Activated CD4-positive, alpha-beta T cell treated with anti-CD3 and anti-CD28 coated beads for 4 hours (primary cell): ENCODE results near the gene ARHGAP42.
"Not testable (repeated sequence)": the region's sequence is repeated elsewhere in the genome, so short reads cannot be mapped to it uniquely, and the experiment has no call there.

Experiments
- DNase-seq, 2 donors: peaks; one replicate each; pipeline ENCODE4 v3.0.0-alpha.2; 2020

Gene ARHGAP42

DNA sequence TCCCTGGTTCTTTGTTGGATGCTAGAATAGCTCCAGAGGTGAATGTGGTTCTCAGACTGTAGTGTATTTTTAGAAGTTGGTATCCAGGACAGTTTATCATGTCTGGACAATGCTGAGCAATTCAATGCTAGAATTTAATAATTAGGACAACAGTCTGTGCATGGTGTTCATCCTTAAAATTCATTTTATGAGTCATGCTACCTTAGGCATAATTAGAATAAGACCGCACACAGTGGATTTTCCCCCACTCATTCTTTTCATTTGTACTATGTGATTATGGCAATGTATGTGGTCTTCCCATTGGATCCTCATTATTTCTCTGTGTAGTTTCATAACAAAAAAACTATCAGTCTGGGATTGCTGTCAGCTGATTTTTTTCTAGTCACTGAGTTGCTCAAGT, 196.7 kb downstream of the ARHGAP42 start:
- DNase-seq: no peak

DNA sequence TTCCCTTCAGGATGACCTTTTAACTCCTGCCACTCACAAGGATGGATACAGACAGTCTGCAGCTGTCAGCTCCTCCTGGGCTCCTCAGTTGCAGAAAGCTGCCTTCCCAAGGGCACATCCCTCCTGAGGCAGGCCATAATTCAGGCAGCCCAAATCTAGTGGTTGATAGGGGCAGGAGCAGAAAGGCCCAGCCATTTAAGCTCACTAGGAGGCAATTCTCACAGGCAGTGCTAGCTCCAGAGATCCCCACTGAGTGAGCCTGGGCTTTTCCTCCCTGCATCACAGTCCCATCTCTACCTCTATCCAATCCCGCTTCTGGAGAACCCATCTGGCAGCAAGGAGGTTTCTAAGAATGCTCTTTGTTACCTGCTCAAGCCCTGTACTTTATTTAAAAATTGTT, 200.6 kb downstream of the ARHGAP42 start:
- no peak for DNase-seq

- DNase-seq: no peak
Observed at GRCh38 chr11:100888836-100889235, 201.7 kb downstream of the ARHGAP42 start.

DNA sequence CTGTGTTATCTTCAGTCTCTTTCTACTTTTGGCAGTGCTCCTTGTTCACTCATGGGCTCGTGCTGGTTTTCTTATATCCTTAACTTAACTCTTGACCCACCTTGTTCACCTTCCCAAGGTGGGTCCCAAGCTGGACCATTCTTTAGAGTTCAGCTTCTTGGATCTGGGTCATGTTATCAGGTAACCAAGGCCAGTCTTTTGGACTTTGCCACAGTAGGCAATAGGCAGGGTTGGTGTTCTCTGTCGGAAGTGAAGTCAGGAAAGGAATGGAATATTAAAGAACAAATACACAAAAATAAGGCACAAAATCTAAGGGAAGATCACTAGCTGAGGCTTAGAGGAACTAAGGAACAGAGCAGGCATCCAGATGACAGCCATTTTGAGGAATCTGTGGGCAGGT, 202.7 kb downstream of the ARHGAP42 start:
- DNase-seq: no peak

GRCh38 chr11:100890789-100891188, 203.7 kb downstream of the ARHGAP42 start:
- no peak for DNase-seq

- no peak for DNase-seq
Observed at GRCh38 chr11:100892886-100893285, 205.8 kb downstream of the ARHGAP42 start.

- no peak for DNase-seq
Observed at GRCh38 chr11:100895449-100895848, 208.4 kb downstream of the ARHGAP42 start.

GRCh38 chr11:100895976-100896375, 208.9 kb downstream of the ARHGAP42 start:
- DNase-seq: not testable (repeated sequence)

GRCh38 chr11:100901471-100901870, 214.4 kb downstream of the ARHGAP42 start:
- not testable (repeated sequence) for DNase-seq

DNA sequence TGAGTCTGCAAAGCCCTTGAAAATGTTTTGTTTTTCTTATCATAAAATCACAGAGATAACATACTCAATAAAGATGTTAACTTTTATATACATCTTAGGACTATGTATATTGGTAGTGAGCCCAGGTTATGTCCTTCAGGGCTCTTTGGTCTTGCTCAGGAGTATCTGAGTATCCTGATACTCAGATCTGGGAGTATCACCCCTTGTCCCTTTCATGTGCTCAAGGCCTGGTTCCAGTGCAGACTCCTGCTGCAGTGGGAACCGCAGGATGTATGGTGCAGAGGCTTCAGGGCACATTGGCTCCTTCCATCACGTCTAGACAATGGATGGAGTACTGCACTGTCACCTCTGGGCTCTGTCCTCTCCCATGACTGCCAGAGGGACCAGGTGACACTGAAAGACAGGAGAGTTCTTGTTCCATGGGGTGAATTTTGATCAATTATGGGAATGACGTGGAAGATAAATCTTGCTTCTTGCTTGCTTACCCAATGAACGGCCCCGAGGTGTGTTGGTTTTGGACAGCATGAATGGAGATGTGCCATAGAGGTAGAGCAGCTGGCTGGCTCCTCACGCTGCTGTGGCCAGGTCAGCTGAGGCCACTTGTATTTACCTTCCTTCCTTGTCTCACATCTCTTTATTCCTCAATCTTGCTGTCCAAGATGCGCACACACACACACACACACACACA, 215.5 kb downstream of the ARHGAP42 start:
- no peak for DNase-seq

- no peak for DNase-seq
Observed at GRCh38 chr11:100903284-100903683, 216.2 kb downstream of the ARHGAP42 start.

DNA sequence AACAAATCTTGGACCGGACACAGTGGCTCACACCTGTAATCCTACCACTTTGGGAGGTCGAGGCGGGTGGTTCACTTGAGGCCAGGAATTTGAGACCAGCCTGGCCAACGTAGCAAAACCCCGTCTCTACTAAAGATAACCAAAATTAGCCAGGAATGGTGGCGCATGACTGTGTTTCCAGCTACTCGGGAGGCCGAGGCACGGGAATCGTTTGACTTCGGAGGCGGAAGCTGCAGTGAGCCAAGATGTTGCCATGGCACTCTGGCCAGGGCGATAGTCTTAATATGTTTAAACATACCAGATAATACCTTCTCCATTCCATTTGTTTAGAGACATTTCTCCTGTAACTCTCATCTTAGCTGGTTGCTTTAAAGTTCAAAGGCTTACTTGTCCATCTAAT, 218.6 kb downstream of the ARHGAP42 start:
- no peak for DNase-seq

- DNase-seq: no peak
Observed at GRCh38 chr11:100908746-100909145, 221.7 kb downstream of the ARHGAP42 start.

DNA sequence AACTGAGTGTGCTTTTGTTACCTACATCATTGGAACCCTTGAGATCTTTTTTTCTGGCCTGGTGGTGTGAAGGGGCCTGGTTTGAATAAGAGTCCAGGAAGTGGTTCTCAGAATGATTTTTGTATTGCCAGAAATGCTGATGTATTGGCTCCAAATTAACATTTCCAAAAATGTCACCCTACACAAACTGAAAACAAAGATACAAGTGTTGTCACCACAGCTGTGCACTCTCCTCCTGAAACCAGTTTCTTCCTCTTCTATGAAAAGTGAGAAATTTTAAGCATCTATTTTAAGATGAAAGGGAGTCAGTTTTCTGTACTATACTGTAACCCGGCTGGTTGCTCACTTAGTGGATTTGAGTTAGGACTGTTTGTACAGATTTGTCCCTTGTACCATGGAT, 223.7 kb downstream of the ARHGAP42 start:
- no peak for DNase-seq

- no peak for DNase-seq
Observed at GRCh38 chr11:100914415-100915110, 227.5 kb downstream of the ARHGAP42 start.

- DNase-seq: no peak
Observed at GRCh38 chr11:100918551-100919500, 231.7 kb downstream of the ARHGAP42 start.

GRCh38 chr11:100920593-100920992, 233.5 kb downstream of the ARHGAP42 start:
- no peak for DNase-seq

- DNase-seq: no peak
Observed at GRCh38 chr11:100922121-100922520, 235.0 kb downstream of the ARHGAP42 start.

GRCh38 chr11:100923555-100923954, 236.5 kb downstream of the ARHGAP42 start:
- no peak for DNase-seq

GRCh38 chr11:100925935-100926334, 238.8 kb downstream of the ARHGAP42 start:
- DNase-seq: no peak

DNA sequence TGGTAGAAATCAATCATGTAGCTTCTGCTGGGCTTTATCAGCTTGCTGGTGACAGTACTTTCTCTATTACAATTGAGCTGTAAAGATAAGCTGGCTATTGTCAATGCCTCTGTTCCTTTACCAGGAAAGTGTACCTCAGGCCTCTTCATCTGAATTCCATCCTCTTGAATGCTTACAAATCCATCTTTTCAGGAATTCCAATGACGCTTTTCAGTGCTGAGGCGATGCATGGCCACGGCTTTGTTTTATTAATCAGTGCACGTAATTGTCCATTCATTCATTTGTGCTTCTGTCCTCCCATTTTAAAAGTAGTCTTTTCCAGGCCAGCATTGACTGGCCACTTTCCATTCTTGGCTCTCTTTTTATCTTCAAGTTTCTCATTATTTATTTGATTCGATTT, 240.5 kb downstream of the ARHGAP42 start:
- DNase-seq: no peak

GRCh38 chr11:100928426-100928825, 241.3 kb downstream of the ARHGAP42 start:
- DNase-seq: no peak

- no peak for DNase-seq
Observed at GRCh38 chr11:100929377-100929776, 242.3 kb downstream of the ARHGAP42 start.
